Hepatocyte (in vitro differentiated cells): ENCODE data around the gene CHAT.

Source experiments
- EZH2 ChIP-seq: fragments of 200-600 bp; sonication (generic); IDR thresholded peaks from 2 replicates; pipeline ENCODE4 v1.6.1; 2016; ENCODE audit warnings: antibody characterized with exemption, mild to moderate bottlenecking, borderline replicate concordance
- TF ChIP-seq, protein P1 (sequence below): fragments of 200-600 bp; sonication (generic); IDR thresholded peaks from 2 replicates; pipeline ENCODE4 v1.5.1; 2016; ENCODE audit warnings: antibody characterized with exemption, mild to moderate bottlenecking; ENCODE audit not compliant: poor library complexity

DNA sequence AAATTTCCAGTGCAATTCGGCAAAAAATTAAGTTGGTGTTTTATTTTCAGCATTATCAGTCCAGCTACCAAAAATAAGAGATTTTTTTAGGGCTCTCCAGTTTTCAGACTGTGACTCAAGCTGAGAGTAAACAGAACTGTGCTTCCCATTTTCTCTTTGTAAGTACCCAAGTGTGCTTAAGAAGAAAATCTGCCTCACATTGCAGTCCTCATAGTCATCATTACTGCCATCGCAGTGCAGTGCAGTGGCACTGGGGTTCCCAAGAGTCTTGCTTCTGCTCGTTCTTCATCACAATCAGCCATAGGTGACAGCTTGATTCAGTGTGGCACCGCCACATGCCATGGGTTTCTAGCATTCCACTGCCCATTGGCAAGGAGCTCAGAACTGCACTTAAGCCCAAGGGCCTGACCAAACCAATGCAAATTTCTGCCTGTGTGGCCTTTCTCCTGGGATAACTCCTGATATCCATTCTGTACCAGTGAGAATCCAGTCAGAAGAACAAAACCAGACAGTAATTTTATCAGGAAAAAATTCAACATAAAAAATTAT is 49.3 kb upstream of the CHAT start:
- TF ChIP-seq, protein P1, sequence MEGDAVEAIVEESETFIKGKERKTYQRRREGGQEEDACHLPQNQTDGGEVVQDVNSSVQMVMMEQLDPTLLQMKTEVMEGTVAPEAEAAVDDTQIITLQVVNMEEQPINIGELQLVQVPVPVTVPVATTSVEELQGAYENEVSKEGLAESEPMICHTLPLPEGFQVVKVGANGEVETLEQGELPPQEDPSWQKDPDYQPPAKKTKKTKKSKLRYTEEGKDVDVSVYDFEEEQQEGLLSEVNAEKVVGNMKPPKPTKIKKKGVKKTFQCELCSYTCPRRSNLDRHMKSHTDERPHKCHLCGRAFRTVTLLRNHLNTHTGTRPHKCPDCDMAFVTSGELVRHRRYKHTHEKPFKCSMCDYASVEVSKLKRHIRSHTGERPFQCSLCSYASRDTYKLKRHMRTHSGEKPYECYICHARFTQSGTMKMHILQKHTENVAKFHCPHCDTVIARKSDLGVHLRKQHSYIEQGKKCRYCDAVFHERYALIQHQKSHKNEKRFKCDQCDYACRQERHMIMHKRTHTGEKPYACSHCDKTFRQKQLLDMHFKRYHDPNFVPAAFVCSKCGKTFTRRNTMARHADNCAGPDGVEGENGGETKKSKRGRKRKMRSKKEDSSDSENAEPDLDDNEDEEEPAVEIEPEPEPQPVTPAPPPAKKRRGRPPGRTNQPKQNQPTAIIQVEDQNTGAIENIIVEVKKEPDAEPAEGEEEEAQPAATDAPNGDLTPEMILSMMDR = no peak
- TF ChIP-seq EZH2 = no peak
